WTC11 (cell line): ENCODE results near the gene USP11. TPM values are rescaled to one million over a fixed set of nuclear protein-coding genes. Genes with fewer than 3 reads are reported as not detected.

Source experiments
- ATAC-seq: fragments of 200-7000 bp; cut with Tn5 transposase; 2 replicates; pipeline ENCODE4 v1.10.0; 2021; ENCODE audit warnings: mild to moderate bottlenecking, moderate library complexity
- CTCF ChIA-PET: fragments of 300-600 bp; sonication (Branson Sonifier 250); formaldehyde crosslinking; loops from one replicate; lab custom pipeline; 2021; ENCODE audit warnings: antibody characterized with exemption; lab: Charles Lee
- POLR2A ChIA-PET: fragments of 350-600 bp; sonication (Branson Sonifier 250); formaldehyde crosslinking; loops from one replicate; lab custom pipeline; 2021; ENCODE audit warnings: antibody characterized with exemption; lab: Charles Lee
- DNase-seq: peaks from one replicate; pipeline ENCODE4 v3.0.0; 2021; ENCODE audit warnings: low spot score
- H3K27ac Mint-ChIP-seq: 2 replicates; pipeline ENCODE4 v1.8.0; 2021; ENCODE audit warnings: mixed read lengths
- H3K27me3 Mint-ChIP-seq: 2 replicates; pipeline ENCODE4 v1.8.0; 2021; ENCODE audit warnings: low read depth, mild to moderate bottlenecking, moderate library complexity, mixed read lengths
- H3K36me3 Mint-ChIP-seq: 2 replicates; pipeline ENCODE4 v1.8.0; 2021; ENCODE audit warnings: mixed read lengths
- H3K4me1 Mint-ChIP-seq: 2 replicates; pipeline ENCODE4 v1.8.0; 2022; ENCODE audit warnings: mixed read lengths
- H3K4me3 Mint-ChIP-seq: 2 replicates; pipeline ENCODE4 v1.8.0; 2021; ENCODE audit warnings: mild to moderate bottlenecking, moderate library complexity, mixed read lengths
- H3K9me3 Mint-ChIP-seq: 2 replicates; pipeline ENCODE4 v1.8.0; 2021; ENCODE audit warnings: mixed read lengths
- ATF1 ChIP-seq: sonication (generic); formaldehyde crosslinking; IDR thresholded peaks from 2 replicates; pipeline ENCODE4 v1.8.1; 2023; ENCODE audit warnings: mild to moderate bottlenecking, moderate library complexity, missing genetic modification reagents
- FOXP1 ChIP-seq: sonication (generic); formaldehyde crosslinking; IDR thresholded peaks from 2 replicates; pipeline ENCODE4 v1.8.0; 2022; ENCODE audit warnings: missing genetic modification reagents, mild to moderate bottlenecking, moderate library complexity, borderline replicate concordance
- GRHL2 ChIP-seq: fragments of 250-450 bp; sonication (Bioruptor Pico); IDR thresholded peaks from 2 replicates; pipeline ENCODE4 v1.8.0; 2022; ENCODE audit warnings: mild to moderate bottlenecking, moderate library complexity; ENCODE audit not compliant: insufficient replicate concordance, severe bottlenecking
- NR2C2 ChIP-seq: sonication (generic); formaldehyde crosslinking; IDR thresholded peaks from 2 replicates; pipeline ENCODE4 v1.8.0; 2022; ENCODE audit warnings: mild to moderate bottlenecking, missing genetic modification reagents
- SMAD3 ChIP-seq: sonication (generic); formaldehyde crosslinking; IDR thresholded peaks from 2 replicates; pipeline ENCODE4 v1.8.0; 2022; ENCODE audit warnings: missing genetic modification reagents, mild to moderate bottlenecking, borderline replicate concordance
- TEAD4 ChIP-seq: sonication (generic); formaldehyde crosslinking; IDR thresholded peaks from 2 replicates; pipeline ENCODE4 v1.8.0; 2022; ENCODE audit warnings: mild to moderate bottlenecking, missing genetic modification reagents
- TP53 ChIP-seq: sonication (generic); formaldehyde crosslinking; IDR thresholded peaks from 2 replicates; pipeline ENCODE4 v1.8.1; 2023; ENCODE audit warnings: mild to moderate bottlenecking, missing genetic modification reagents
- ZNF121 ChIP-seq: sonication (generic); formaldehyde crosslinking; IDR thresholded peaks from 2 replicates; pipeline ENCODE4 v1.8.0; 2023; ENCODE audit warnings: missing genetic modification reagents
- ZNF219 ChIP-seq: sonication (generic); formaldehyde crosslinking; IDR thresholded peaks from 2 replicates; pipeline ENCODE4 v1.8.0; 2023; ENCODE audit warnings: missing genetic modification reagents, mild to moderate bottlenecking, borderline replicate concordance
- ZNF416 ChIP-seq: fragments of 250-450 bp; sonication (Bioruptor Pico); IDR thresholded peaks from 2 replicates; pipeline ENCODE4 v1.9.0; 2021; ENCODE audit warnings: mild to moderate bottlenecking, inconsistent platforms
- ZNF423 ChIP-seq: fragments of 250-450 bp; sonication (Bioruptor Pico); IDR thresholded peaks from 2 replicates; pipeline ENCODE4 v2.1.2; 2022; ENCODE audit warnings: mild to moderate bottlenecking, moderate library complexity
- total RNA-seq: library from RNA; stranded (reverse); gene quantifications from 3 replicates; pipeline ENCODE4 v1.2.3, GENCODE V29; 2021
- TF ChIP-seq, protein P1 (sequence below): sonication (generic); formaldehyde crosslinking; IDR thresholded peaks from 2 replicates; pipeline ENCODE4 v1.8.1; 2023; ENCODE audit warnings: mild to moderate bottlenecking, missing genetic modification reagents, moderate library complexity
- TF ChIP-seq, protein P2 (sequence below): fragments of 250-450 bp; sonication (Bioruptor Pico); conservative IDR thresholded peaks from 2 replicates; pipeline ENCODE4 v1.9.0; 2021; ENCODE audit warnings: mild to moderate bottlenecking
- TF ChIP-seq, protein P3 (sequence below): sonication (generic); formaldehyde crosslinking; IDR thresholded peaks from 2 replicates; pipeline ENCODE4 v1.8.0; 2023; ENCODE audit warnings: missing genetic modification reagents
- TF ChIP-seq, protein P4 (sequence below): fragments of 250-450 bp; sonication (Bioruptor Pico); IDR thresholded peaks from 2 replicates; pipeline ENCODE4 v1.9.0; 2021; ENCODE audit warnings: mild to moderate bottlenecking
- TF ChIP-seq, protein P5 (sequence below): fragments of 250-450 bp; sonication (Bioruptor Pico); IDR thresholded peaks from 2 replicates; pipeline ENCODE4 v1.9.0; 2021; ENCODE audit warnings: mild to moderate bottlenecking
- TF ChIP-seq, protein P6 (sequence below): sonication (generic); formaldehyde crosslinking; conservative IDR thresholded peaks from 2 replicates; pipeline ENCODE4 v1.8.1; 2023; ENCODE audit warnings: mild to moderate bottlenecking, low read depth, missing genetic modification reagents, moderate library complexity
- TF ChIP-seq, protein P7 (sequence below): sonication (generic); formaldehyde crosslinking; IDR thresholded peaks from 2 replicates; pipeline ENCODE4 v1.8.0; 2022; ENCODE audit warnings: mild to moderate bottlenecking, missing genetic modification reagents
- TF ChIP-seq, protein P8 (sequence below): fragments of 200-600 bp; IDR thresholded peaks from 2 replicates; pipeline ENCODE4 v1.8.0; 2022; ENCODE audit warnings: antibody characterized with exemption

The USP11 gene
- total RNA-seq, 1 experiment from 2014 or later, result 86.8 TPM

DNA sequence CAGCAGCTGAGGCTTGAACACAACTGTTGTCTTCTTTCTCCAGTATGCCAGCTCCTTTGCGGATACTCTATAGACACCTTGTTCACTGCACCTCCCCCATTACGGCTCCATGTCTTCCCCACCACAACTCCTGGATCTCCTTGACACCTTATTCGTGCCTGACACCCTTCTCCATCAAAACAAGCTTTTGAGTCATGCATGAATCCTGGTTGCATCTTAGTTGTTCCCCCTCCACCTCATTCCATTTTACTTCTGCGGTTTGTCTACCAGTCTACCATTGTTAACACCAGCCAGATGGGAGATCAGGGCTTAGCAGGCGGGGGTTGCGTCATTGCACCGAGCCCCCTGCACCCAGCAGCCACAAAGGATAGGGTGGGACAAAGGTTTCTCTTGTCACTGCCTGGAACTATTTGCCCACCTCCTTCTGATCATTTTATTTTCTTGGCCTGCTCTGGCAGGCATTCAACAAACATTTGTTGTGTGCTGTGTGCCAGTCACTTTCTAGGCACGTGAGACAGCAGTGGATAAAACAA is 16.4 kb upstream of the USP11 start (continued):
- TF ChIP-seq, protein P1, sequence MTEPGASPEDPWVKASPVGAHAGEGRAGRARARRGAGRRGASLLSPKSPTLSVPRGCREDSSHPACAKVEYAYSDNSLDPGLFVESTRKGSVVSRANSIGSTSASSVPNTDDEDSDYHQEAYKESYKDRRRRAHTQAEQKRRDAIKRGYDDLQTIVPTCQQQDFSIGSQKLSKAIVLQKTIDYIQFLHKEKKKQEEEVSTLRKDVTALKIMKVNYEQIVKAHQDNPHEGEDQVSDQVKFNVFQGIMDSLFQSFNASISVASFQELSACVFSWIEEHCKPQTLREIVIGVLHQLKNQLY, result no peak
- TF ChIP-seq, protein P2, sequence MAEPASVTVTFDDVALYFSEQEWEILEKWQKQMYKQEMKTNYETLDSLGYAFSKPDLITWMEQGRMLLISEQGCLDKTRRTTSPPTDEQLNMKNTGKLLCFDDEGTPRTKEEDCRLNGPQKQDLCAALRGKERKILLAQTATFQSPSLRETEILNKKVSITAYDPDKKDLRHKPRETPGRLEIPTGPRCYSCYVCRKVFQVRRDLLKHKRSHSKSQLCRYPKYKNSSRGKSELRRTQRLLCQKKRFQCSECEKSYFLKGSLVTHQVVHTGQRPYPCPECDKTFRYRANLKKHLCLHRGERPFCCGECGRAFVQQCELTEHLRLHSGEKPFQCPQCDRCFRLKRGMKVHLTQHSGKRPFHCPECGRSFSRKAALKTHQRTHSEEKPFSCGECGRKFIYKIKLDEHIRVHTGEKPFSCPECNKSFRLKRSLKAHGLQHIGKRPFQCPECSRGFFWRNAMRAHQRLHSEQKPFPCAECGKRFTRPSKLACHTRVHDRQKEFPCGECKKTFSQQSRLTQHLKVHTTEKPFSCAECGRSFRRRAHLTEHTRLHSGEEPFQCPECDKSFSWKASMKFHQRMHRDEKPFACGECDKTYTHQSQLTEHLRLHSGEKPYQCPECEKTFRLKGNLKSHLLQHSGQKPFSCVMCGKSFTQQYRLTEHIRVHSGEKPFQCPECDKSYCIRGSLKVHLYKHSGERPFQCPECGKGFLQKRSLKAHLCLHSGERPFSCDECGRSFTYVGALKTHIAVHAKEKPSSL (CRISPR knock-in tag), result no peak
- TF ChIP-seq NR2C2, result no peak
- TF ChIP-seq GRHL2 (CRISPR knock-in tag), result no peak
- TF ChIP-seq, protein P3, sequence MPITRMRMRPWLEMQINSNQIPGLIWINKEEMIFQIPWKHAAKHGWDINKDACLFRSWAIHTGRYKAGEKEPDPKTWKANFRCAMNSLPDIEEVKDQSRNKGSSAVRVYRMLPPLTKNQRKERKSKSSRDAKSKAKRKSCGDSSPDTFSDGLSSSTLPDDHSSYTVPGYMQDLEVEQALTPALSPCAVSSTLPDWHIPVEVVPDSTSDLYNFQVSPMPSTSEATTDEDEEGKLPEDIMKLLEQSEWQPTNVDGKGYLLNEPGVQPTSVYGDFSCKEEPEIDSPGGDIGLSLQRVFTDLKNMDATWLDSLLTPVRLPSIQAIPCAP (CRISPR knock-in tag), result no peak
- no peak for TF ChIP-seq SMAD3 (CRISPR knock-in tag)

DNA sequence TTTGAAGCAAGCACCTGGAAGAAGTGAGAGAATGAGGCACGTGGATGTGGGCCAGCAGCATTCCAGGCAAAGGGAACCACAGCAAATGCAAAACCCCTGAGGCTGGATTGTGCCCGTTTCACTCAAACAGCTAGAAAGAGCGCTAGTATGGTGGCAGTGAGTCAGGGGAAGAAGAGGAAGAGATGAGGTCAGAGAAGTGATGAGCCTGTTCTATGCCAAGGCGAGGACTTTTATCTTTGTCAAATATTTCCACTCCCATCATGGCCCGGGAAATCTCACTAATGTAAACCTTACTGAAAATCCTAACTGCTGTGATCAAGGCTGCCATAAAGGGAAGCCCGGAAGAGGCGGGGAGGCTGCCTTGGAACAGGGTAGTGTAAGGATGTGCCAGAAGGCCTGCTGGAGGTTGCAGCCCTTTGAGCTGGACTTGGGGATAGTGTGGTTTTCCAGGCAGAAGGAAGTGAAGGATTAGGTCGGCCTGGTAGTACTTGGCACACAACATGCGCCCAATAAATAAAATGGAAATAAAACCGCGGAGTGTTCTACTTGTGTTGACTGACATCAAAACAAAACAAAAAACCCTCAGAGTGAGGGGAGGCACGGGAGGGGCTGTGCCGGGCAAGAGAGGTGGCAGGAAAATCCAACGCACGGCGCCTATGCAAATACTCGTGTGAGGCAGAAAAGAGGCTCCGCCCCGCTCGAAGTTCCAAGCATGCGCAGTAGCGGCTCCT is 15.5 kb upstream of the USP11 start:
- no peaks in the 10 kb centered on the region for H3K9me3 Mint-ChIP-seq
- no peaks in the 10 kb centered on the region; the same call in 1 of the 2 replicates for H3K27me3 Mint-ChIP-seq
- peak; percentile 12 for ATAC-seq
- ChIA-PET POLR2A (interaction anchor here (0.5 to 2.3 kb wide), 8 partner anchors 14 to 145 kb away, joined by 3 to 14 read pairs (median 4); partner anchors contain the start of gene USP11), CTCF (interaction anchor here (0.9 to 1.5 kb wide), 6 partner anchors 17 to 306 kb away, joined by 3 to 18 read pairs (median 6); no protein-coding TSS in a partner anchor)
- peaks cover 44% of the 10 kb centered on the region for H3K36me3 Mint-ChIP-seq
- H3K4me1 Mint-ChIP-seq, result peaks cover 30% of the 10 kb centered on the region
- TF ChIP-seq ZNF416 (CRISPR knock-in tag), result 0 out of 2 replicates have a peak, but pooled peaks have one; percentile 11
- no peak for TF ChIP-seq ZNF219 (CRISPR knock-in tag)
- TF ChIP-seq, all 79 proteins: peak for 1
- Mint-ChIP-seq H3K4me3 (peak overlapping the region; percentile 90), H3K27ac (peak overlapping the region; percentile 96)
- no peak for DNase-seq

DNA sequence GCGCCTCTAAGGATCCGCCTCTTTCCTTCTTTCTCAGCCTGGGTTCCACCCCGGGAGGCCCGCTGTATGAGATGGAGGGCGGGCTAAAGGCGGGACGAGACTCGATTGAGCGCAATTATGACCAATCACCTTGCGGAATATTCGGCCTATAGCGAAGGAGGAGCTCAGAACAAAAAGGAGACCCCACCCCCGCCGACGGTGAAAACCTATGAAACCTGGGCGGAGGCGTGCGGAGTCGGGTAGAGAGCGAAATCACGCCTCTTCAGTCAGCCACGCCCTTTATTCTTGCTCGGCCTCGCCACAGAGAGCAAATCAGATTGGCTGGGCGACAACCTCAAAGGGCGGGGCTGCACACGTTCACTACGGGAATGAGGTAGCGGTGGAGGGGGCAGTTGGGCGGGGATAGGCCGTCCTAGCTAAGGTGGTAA is 14.9 kb upstream of the USP11 start:
- ChIA-PET CTCF (interaction anchor here (0.9 to 1.5 kb wide), 6 partner anchors 18 to 305 kb away, joined by 3 to 18 read pairs (median 6); no protein-coding TSS in a partner anchor), POLR2A (interaction anchor here (0.5 to 2.3 kb wide), 10 partner anchors 14 to 338 kb away, joined by 3 to 14 read pairs (median 3); partner anchors contain the start of gene USP11)
- H3K27me3 Mint-ChIP-seq, result no peaks in the 10 kb centered on the region; the same call in 1 of the 2 replicates
- H3K9me3 Mint-ChIP-seq, result no peaks in the 10 kb centered on the region
- H3K36me3 Mint-ChIP-seq, result peaks cover 38% of the 10 kb centered on the region
- H3K4me3 Mint-ChIP-seq, result peak overlapping the region; percentile 90
- H3K4me1 Mint-ChIP-seq, result peaks cover 30% of the 10 kb centered on the region
- ATAC-seq (peak; percentile 87), DNase-seq (peak; percentile 94)
- peak overlapping the region; percentile 99 for H3K27ac Mint-ChIP-seq
- TF ChIP-seq ATF1 (no peak), FOXP1 (CRISPR knock-in tag) (no peak), TP53 (CRISPR knock-in tag) (no peak), ZNF423 (CRISPR knock-in tag) (no peak), ZNF121 (CRISPR knock-in tag) (no peak), TEAD4 (CRISPR knock-in tag) (no peak)
- TF ChIP-seq, protein P4, sequence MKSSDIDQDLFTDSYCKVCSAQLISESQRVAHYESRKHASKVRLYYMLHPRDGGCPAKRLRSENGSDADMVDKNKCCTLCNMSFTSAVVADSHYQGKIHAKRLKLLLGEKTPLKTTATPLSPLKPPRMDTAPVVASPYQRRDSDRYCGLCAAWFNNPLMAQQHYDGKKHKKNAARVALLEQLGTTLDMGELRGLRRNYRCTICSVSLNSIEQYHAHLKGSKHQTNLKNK (CRISPR knock-in tag), result no peak
- TF ChIP-seq, protein P5, sequence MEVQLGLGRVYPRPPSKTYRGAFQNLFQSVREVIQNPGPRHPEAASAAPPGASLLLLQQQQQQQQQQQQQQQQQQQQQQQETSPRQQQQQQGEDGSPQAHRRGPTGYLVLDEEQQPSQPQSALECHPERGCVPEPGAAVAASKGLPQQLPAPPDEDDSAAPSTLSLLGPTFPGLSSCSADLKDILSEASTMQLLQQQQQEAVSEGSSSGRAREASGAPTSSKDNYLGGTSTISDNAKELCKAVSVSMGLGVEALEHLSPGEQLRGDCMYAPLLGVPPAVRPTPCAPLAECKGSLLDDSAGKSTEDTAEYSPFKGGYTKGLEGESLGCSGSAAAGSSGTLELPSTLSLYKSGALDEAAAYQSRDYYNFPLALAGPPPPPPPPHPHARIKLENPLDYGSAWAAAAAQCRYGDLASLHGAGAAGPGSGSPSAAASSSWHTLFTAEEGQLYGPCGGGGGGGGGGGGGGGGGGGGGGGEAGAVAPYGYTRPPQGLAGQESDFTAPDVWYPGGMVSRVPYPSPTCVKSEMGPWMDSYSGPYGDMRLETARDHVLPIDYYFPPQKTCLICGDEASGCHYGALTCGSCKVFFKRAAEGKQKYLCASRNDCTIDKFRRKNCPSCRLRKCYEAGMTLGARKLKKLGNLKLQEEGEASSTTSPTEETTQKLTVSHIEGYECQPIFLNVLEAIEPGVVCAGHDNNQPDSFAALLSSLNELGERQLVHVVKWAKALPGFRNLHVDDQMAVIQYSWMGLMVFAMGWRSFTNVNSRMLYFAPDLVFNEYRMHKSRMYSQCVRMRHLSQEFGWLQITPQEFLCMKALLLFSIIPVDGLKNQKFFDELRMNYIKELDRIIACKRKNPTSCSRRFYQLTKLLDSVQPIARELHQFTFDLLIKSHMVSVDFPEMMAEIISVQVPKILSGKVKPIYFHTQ (CRISPR knock-in tag), result no peak
- TF ChIP-seq, protein P6, sequence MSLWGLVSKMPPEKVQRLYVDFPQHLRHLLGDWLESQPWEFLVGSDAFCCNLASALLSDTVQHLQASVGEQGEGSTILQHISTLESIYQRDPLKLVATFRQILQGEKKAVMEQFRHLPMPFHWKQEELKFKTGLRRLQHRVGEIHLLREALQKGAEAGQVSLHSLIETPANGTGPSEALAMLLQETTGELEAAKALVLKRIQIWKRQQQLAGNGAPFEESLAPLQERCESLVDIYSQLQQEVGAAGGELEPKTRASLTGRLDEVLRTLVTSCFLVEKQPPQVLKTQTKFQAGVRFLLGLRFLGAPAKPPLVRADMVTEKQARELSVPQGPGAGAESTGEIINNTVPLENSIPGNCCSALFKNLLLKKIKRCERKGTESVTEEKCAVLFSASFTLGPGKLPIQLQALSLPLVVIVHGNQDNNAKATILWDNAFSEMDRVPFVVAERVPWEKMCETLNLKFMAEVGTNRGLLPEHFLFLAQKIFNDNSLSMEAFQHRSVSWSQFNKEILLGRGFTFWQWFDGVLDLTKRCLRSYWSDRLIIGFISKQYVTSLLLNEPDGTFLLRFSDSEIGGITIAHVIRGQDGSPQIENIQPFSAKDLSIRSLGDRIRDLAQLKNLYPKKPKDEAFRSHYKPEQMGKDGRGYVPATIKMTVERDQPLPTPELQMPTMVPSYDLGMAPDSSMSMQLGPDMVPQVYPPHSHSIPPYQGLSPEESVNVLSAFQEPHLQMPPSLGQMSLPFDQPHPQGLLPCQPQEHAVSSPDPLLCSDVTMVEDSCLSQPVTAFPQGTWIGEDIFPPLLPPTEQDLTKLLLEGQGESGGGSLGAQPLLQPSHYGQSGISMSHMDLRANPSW (CRISPR knock-in tag), result no peak
- TF ChIP-seq, protein P7, sequence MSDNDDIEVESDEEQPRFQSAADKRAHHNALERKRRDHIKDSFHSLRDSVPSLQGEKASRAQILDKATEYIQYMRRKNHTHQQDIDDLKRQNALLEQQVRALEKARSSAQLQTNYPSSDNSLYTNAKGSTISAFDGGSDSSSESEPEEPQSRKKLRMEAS, result peak; percentile 60
- TF ChIP-seq, protein P8, sequence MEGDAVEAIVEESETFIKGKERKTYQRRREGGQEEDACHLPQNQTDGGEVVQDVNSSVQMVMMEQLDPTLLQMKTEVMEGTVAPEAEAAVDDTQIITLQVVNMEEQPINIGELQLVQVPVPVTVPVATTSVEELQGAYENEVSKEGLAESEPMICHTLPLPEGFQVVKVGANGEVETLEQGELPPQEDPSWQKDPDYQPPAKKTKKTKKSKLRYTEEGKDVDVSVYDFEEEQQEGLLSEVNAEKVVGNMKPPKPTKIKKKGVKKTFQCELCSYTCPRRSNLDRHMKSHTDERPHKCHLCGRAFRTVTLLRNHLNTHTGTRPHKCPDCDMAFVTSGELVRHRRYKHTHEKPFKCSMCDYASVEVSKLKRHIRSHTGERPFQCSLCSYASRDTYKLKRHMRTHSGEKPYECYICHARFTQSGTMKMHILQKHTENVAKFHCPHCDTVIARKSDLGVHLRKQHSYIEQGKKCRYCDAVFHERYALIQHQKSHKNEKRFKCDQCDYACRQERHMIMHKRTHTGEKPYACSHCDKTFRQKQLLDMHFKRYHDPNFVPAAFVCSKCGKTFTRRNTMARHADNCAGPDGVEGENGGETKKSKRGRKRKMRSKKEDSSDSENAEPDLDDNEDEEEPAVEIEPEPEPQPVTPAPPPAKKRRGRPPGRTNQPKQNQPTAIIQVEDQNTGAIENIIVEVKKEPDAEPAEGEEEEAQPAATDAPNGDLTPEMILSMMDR, result no peak
